GM18519 (cell line): ENCODE data around the gene GNAQ.
"Not testable (repeated sequence)": the region's sequence is repeated elsewhere in the genome, so short reads cannot be mapped to it uniquely, and the experiment has no call there.

ENCODE experiments used
- ATAC-seq: cut with Tn5 transposase; IDR thresholded peaks from one replicate; pipeline ENCODE4 v1.9.1; 2021; ENCODE audit warnings: mild to moderate bottlenecking, moderate library complexity; ENCODE audit not compliant: unreplicated experiment, low FRiP score

GNAQ gene

DNA sequence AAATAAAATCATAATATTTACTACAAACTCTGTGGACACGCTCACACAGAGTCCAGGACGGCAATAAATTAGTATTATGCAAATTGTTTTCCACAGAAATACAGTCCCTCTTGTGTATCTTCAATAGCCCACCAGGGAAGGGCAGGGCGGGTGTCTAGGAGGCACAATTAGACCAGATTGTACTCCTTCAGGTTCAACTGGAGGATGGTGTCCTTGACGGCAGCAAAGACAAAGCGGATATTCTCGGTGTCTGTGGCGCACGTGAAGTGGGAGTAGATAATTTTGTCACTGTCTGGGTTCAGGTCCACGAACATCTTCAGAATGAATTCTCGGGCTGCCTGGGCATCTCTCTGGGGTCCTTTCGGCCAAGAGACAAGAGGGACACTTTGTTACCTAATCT is 310.5 kb downstream of the GNAQ start:
- not testable (repeated sequence) for ATAC-seq

DNA sequence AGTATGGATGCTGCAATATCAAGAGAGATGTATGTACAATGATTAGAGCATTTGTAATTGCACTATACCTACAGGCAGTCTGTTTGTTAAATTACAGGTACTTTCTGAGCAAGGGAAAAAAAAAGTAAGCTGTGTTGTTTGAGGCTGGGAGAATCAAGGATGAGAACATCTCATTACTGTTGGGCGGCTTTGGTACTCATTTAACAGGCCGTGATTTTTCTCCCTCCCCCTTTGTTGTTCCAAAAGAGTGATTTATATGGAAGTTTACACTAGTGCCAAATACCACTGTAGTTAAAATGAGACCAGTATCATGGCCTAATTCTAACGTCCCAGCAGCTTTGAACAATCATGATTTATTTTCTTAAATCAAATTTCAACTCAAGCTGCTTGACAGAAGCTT is 312.3 kb downstream of the GNAQ start:
- ATAC-seq, result no peak

- ATAC-seq, result not testable (repeated sequence)
These were observed 313.3 kb downstream of the GNAQ start for GRCh38 chr9:77718298-77718640.

- not testable (repeated sequence) for ATAC-seq
These were observed 313.9 kb downstream of the GNAQ start for GRCh38 chr9:77717608-77718297.

GRCh38 chr9:77714077-77714549 is 317.5 kb downstream of the GNAQ start:
- ATAC-seq, result no peak

DNA sequence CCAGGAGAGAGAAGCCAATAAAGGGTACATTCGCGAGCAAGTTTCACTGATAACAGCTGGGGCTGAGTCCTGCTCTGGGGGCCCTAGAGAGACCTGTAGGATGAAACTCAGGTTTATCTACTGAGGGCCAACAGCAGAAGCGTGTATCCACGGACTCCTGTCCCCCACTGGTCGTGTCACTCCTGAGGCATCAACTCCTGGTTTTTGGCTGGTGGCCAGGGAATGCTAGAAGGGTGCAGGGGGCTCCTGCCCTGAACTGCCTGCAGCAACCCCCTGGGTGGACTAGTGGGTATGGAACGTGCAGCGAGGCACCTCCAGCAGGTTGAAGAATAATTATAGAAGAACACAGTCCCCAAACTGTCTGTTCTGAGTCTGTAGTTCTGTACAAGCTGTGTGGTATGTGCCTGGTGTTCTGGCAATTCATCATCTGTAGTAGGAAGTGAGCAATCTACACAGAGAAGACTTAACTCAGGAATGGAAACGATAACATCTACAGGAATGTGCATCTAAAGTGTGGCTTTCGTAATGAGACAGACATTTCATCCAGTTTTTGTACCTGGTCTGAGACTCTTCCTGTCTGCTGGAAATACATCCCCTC is 319.0 kb downstream of the GNAQ start:
- no peak for ATAC-seq

GRCh38 chr9:77710965-77711648 is 320.5 kb downstream of the GNAQ start:
- no peak for ATAC-seq

GRCh38 chr9:77710316-77710715 is 321.3 kb downstream of the GNAQ start:
- no peak for ATAC-seq

DNA sequence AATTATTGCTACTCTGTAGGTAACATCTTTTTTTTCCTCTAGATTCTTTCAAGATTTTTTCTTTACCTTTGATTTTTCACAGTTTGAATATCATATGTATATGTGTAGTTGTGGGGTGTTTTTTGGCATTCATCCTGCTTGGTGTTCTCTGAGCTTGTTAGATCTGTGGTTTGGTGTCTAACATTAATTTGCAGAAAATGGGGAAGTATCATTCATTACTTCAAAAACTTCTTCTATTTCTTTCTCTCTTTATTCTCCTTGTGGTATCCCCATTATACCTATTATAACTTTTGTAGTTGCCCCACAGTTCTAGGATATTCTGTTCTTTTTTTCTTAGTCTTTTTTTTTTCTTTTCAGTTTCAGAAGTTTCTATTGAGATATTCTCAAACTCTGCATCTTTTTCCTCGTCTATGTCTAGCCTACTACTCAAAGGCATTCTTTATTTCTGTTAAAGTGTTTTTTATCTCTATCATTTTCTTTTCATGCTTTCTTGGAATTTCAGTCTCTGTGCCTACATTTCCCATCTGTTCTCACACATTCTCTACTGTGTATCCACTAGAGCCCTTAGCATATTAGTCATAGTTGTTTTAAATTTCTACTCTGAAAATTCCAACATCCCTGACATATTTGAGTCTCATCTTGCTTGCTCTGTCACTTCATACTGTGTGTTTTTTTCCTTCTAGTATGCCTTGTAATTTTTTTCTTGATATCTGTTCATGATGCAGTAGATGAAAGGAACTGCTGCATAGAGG is 323.4 kb downstream of the GNAQ start:
- no peak for ATAC-seq

DNA sequence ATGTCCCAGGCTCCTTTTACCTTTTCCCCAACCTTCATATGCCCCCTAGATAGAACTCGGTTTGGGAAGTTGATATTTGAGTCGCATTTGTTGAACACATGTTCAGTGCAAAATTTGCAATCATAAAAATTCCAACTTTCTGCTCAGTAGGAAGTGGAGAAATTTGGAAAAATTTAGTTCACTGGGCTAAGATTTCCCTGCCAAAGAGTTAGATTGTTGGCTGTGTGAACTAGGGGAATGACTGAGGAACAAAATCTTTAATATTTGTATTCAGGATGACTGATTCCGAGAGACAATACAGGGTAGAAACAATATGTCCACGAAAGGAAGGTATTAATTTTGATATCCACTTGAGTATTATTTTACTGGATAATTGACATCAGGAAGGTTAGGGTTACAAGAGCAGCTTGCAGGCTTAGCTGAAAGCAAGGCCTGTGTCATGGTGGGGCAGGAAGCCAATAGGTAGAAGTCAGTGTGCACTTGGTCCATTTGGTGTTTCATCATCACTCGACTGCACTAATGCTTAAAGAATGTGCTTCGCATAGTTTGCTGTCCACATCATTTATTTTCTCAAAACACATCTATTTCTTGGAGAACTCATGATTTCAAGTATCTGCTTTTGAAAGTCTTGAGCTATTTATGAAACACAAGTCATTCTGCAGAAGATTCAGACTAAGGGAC is 324.1 kb downstream of the GNAQ start:
- no peak for ATAC-seq

DNA sequence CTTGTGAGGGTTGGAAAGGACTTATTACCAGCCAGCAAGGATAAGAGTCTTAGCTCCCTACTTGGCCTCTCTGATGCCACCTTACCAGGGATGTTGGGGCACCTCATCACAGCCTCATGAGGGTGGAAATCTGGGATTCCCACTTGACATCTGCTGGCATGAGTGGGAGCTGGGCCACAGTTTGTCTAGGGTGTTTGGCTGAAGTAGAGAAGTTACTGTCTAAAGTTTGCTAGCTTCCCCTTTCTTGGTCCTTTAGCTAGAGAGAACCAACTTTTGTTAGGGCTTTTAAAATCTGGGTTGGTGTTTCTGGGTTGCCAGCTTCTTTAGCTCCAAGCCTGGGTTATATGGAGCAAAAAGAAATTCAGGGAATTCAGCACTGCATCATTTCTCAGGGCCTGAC is 326.0 kb downstream of the GNAQ start:
- no peak for ATAC-seq

GRCh38 chr9:77702521-77703390 is 328.9 kb downstream of the GNAQ start:
- ATAC-seq, result not testable (repeated sequence)

GRCh38 chr9:77697238-77697984 is 334.2 kb downstream of the GNAQ start:
- ATAC-seq, result no peak

DNA sequence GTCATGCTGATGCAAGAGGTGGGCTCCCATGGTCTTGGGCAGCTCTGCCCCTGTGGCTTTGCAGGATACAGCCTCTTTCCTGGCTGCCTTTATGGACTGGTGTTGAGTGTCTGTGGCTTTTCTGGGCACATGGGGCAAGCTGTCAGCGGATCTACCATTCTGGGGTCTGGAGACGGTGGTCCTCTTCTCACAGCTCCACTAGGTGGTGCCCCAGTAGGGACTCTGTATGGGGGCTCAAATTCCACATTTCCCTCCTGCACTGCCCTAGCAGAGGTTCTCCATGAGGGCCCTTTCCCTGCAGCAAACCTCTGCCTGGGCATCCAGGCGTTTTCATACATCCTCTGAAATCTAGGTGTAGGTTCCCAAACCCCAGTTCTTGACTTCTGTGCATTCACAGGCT is 340.9 kb downstream of the GNAQ start:
- ATAC-seq, result not testable (repeated sequence)

- ATAC-seq, result not testable (repeated sequence)
These were observed 341.5 kb downstream of the GNAQ start for GRCh38 chr9:77690119-77690518.

GRCh38 chr9:77687737-77688136 is 343.9 kb downstream of the GNAQ start:
- ATAC-seq, result not testable (repeated sequence)

DNA sequence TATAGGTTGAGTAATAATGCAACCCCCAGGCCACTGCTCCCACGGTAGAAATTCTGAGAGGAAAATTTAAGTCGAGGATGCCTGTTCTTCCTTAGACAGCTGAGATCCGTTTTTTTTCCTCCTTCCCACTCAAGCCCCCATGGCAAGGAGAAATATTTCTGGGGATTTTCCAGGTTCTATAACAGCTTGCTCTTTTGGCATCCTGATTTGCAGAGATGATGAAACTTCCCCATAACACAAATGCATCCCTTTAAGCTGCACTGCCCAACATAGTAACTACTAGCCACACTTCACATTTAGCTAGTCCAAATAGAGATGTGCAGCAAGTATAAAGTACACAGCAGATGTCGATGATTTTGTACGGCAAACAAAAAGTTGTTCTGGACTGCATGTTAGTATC is 351.0 kb downstream of the GNAQ start:
- ATAC-seq, result no peak

- ATAC-seq, result no peak
These were observed 351.8 kb downstream of the GNAQ start for GRCh38 chr9:77679661-77680368.
